Measurements from ENCODE around the gene CRYBG3.

Gene CRYBG3

DNA sequence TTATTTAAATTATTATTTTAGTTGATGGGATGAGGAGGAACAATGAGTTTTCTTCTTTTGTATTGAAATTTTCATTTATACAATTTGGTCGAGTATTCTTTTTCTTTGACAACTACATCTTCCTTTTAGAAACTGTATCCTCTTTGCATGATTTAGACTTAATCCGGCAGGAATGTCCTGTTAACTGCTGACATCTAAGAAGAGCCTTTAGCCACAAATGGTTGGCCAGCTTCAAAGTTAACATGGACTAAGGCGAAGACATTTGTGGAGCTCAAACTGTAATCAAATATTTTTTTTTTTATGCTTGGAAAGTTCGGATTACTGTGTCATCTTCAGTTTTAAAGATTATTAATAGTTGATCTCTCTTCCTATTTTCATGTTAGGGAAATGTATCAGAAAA is 107.2 kb downstream of the CRYBG3 start:
- TF ChIP-seq, protein P1, sequence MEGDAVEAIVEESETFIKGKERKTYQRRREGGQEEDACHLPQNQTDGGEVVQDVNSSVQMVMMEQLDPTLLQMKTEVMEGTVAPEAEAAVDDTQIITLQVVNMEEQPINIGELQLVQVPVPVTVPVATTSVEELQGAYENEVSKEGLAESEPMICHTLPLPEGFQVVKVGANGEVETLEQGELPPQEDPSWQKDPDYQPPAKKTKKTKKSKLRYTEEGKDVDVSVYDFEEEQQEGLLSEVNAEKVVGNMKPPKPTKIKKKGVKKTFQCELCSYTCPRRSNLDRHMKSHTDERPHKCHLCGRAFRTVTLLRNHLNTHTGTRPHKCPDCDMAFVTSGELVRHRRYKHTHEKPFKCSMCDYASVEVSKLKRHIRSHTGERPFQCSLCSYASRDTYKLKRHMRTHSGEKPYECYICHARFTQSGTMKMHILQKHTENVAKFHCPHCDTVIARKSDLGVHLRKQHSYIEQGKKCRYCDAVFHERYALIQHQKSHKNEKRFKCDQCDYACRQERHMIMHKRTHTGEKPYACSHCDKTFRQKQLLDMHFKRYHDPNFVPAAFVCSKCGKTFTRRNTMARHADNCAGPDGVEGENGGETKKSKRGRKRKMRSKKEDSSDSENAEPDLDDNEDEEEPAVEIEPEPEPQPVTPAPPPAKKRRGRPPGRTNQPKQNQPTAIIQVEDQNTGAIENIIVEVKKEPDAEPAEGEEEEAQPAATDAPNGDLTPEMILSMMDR (IDR thresholded peaks at IDR 0.05; ENCODE audit: poor library complexity, severe bottlenecking), result no peak
- H3K27me3 ChIP-seq (ENCODE audit: insufficient read depth, poor library complexity, severe bottlenecking), result no peaks in the 10 kb centered on the region
- ATAC-seq (ENCODE audit: low read depth) (no peak), DNase-seq (ENCODE audit: low spot score) (no peak)
- H3K9me3 ChIP-seq (ENCODE audit: severe bottlenecking), result no peaks in the 10 kb centered on the region
- no peak overlapping the region for H3K27ac ChIP-seq (ENCODE audit: poor library complexity, severe bottlenecking)
- no peaks in the 10 kb centered on the region for H3K4me1 ChIP-seq (ENCODE audit: insufficient read depth, poor library complexity, severe bottlenecking)
- peaks cover 7% of the 10 kb centered on the region; the same call in 1 of the 2 replicates for H3K36me3 ChIP-seq (ENCODE audit: low read depth)
- no peak overlapping the region for H3K4me3 ChIP-seq (ENCODE audit: severe bottlenecking)

DNA sequence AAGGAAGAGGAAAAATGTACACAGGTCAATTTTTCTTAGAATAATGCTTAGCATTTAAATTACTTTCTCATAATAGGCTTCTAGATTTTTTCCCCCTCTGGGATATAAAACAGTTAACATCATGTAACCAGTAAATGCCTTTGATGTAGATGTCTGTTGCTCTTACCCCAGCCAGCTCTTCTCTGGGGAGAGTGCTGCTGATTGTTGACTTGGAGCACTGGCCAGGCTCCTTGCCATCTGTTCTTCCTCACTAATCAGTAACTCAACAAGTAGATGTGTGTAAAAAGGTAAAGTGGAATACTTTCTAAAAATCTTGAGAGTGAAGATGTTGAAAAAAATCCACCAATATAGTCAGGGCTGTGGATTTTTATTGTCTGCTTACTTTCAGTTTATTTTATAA is 108.2 kb downstream of the CRYBG3 start:
- no peak overlapping the region for H3K4me3 ChIP-seq (ENCODE audit: severe bottlenecking)
- DNase-seq (ENCODE audit: low spot score), result no peak
- TF ChIP-seq, protein P1 (IDR thresholded peaks at IDR 0.05; ENCODE audit: poor library complexity, severe bottlenecking), result no peak
- no peaks in the 10 kb centered on the region for H3K9me3 ChIP-seq (ENCODE audit: severe bottlenecking)
- H3K4me1 ChIP-seq (ENCODE audit: insufficient read depth, poor library complexity, severe bottlenecking), result no peaks in the 10 kb centered on the region
- ATAC-seq (ENCODE audit: low read depth), result no peak
- H3K36me3 ChIP-seq (ENCODE audit: low read depth), result peaks cover 15% of the 10 kb centered on the region; the same call in 1 of the 2 replicates
- no peaks in the 10 kb centered on the region for H3K27me3 ChIP-seq (ENCODE audit: insufficient read depth, poor library complexity, severe bottlenecking)
- H3K27ac ChIP-seq (ENCODE audit: poor library complexity, severe bottlenecking), result no peak overlapping the region

DNA sequence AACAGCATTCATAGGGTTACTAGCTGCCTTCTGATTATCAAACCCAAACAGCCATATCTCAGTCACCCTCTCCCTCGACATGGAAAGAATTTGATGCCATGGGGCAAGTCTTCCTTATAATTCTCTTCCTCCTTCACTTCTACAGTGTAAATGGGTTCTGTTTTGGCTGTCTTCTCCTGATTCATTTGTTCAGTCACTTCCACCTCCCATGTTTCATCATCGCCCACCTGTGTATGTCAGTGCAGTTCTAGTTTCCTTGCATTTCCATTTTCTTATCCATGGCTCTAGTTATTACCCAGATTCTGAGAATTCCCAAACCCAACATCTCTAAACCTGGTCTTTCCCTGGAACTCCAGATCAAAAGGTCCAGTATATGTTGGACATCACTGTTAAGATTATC is 109.4 kb downstream of the CRYBG3 start:
- Histone ChIP-seq H3K9me3 (ENCODE audit: severe bottlenecking) (no peaks in the 10 kb centered on the region), H3K27ac (ENCODE audit: poor library complexity, severe bottlenecking) (no peak overlapping the region), H3K27me3 (ENCODE audit: insufficient read depth, poor library complexity, severe bottlenecking) (no peaks in the 10 kb centered on the region), H3K4me1 (ENCODE audit: insufficient read depth, poor library complexity, severe bottlenecking) (no peaks in the 10 kb centered on the region), H3K4me3 (ENCODE audit: severe bottlenecking) (no peak overlapping the region), H3K36me3 (ENCODE audit: low read depth) (peaks cover 15% of the 10 kb centered on the region; the same call in 1 of the 2 replicates)
- DNase-seq (ENCODE audit: low spot score) (no peak), ATAC-seq (ENCODE audit: low read depth) (no peak)
- TF ChIP-seq, protein P1 (IDR thresholded peaks at IDR 0.05; ENCODE audit: poor library complexity, severe bottlenecking), result no peak

DNA sequence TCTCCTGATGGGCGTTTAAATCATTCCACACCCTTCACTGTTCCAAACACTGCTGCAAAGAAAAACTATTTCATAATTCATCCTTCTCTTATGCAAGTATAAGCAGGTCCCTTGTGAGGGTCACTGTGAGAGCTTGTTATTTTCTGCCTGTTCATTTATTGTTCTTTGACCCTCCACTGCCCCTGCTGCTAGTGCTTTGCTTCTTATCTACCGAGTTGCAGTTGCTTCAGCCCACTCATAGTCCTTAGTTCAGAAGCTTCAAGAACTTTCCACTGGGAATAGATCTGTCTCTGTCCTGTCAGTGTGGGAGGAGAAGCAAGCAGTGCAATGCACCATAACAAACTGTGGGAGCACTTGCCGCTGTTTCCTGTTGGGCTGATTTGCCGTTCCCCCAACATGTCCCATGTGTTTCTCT is 110.6 kb downstream of the CRYBG3 start:
- ATAC-seq (ENCODE audit: low read depth), result no peak
- Histone ChIP-seq H3K36me3 (ENCODE audit: low read depth) (peaks cover 19% of the 10 kb centered on the region; the same call in 1 of the 2 replicates), H3K9me3 (ENCODE audit: severe bottlenecking) (no peaks in the 10 kb centered on the region), H3K4me1 (ENCODE audit: insufficient read depth, poor library complexity, severe bottlenecking) (no peaks in the 10 kb centered on the region), H3K27ac (ENCODE audit: poor library complexity, severe bottlenecking) (no peak overlapping the region), H3K27me3 (ENCODE audit: insufficient read depth, poor library complexity, severe bottlenecking) (no peaks in the 10 kb centered on the region), H3K4me3 (ENCODE audit: severe bottlenecking) (no peak overlapping the region)
- TF ChIP-seq, protein P1 (IDR thresholded peaks at IDR 0.05; ENCODE audit: poor library complexity, severe bottlenecking), result no peak
- no peak for DNase-seq (ENCODE audit: low spot score)

DNA sequence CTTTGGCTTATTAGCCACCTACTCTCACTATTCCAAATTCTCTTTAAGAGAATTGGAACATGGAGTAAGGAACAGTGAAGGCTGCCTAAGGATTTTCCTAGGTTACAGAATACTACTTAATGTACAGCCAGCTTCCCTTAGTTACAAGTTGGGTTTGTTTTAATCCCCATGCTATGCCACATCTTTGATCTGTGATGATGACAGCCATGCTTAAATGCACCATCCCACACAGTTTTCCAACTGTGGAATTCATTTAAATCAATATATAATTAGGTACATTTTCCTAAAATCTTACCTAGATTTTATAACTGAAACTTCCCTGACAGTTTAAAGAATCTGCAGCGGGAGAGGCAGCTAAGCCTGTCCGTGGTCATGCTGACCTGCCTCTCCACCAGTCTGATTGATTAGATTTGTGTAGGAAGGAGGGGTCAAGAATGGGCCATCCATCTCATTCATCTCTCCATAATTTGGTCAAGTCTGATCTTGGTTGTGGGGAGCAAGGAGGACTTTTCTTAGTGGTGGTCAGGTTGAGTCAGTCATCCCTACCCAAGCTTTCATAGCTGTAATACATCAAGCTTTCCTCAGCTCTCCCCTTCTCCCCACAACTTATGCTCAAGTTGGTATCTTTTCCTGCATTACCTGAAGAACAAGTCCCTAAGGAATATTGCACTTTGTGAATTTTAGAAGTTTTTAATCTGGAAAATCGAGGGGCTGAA is 113.3 kb downstream of the CRYBG3 start:
- Histone ChIP-seq H3K36me3 (ENCODE audit: low read depth) (peaks cover 19% of the 10 kb centered on the region; the same call in 1 of the 2 replicates), H3K4me1 (ENCODE audit: insufficient read depth, poor library complexity, severe bottlenecking) (no peaks in the 10 kb centered on the region), H3K27ac (ENCODE audit: poor library complexity, severe bottlenecking) (no peak overlapping the region), H3K27me3 (ENCODE audit: insufficient read depth, poor library complexity, severe bottlenecking) (no peaks in the 10 kb centered on the region), H3K9me3 (ENCODE audit: severe bottlenecking) (no peaks in the 10 kb centered on the region), H3K4me3 (ENCODE audit: severe bottlenecking) (no peak overlapping the region)
- no peak for ATAC-seq (ENCODE audit: low read depth)
- TF ChIP-seq, protein P1 (IDR thresholded peaks at IDR 0.05; ENCODE audit: poor library complexity, severe bottlenecking), result no peak
- DNase-seq (ENCODE audit: low spot score), result no peak
